ENCODE data around the gene SUPT6H.

SUPT6H gene

DNA sequence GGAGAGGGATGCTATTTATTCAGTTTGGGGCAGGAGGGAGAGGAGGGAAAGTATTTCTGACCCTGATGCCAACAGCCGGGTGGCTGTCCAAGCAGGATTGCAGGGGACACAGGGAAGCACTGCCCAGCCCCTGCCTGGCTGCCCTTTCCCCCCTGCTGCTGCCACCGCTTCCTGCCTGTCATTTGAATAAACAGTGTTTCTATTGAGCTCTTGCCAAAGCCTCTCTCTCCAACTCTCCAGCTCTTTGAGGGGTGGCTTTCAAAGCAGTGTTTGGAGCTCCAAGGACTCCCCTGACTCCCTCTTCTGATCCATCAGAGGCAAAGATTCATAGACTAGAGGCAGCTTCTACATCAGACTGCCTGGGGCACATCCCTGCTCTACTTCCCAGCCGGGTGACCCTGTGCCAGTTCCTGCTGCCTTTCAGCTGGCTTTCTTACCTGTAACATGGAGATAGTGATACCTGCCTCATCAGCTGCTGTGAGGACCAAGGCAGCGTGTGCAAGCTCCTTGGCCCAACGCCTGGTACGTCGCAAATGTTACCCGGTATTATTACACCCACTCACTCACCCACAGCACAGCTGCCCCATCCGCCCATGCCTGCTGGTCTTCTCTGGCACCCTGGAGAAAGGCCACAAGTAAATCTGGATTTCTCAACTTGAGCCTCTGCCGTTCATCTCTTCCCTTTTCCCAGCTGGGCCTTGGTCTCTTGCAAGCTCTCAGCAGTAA, 40.2 kb downstream of the SUPT6H start:
- no peak for DNase-seq (ENCODE audit: low read depth)

DNA sequence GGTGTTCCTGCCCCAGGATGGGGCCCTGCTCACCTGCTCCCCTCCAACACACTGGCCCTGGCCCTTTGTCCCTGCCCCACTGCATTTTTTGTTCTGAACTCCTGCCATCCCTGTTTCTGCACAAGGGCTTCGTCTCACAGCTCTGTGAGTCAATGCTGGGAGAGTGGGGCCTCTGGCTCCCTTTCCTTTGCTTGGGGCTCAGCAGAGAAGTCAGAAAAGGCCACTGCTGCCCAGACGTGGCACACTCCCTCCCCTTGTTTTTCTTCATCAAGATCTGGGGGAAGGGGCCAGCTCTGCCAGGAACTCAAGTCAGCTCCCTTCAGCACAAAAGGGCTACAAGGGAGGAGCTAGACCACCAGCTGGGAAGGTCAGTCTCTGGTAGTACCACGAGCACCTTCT, 40.7 kb downstream of the SUPT6H start:
- no peak for DNase-seq (ENCODE audit: low read depth)

DNA sequence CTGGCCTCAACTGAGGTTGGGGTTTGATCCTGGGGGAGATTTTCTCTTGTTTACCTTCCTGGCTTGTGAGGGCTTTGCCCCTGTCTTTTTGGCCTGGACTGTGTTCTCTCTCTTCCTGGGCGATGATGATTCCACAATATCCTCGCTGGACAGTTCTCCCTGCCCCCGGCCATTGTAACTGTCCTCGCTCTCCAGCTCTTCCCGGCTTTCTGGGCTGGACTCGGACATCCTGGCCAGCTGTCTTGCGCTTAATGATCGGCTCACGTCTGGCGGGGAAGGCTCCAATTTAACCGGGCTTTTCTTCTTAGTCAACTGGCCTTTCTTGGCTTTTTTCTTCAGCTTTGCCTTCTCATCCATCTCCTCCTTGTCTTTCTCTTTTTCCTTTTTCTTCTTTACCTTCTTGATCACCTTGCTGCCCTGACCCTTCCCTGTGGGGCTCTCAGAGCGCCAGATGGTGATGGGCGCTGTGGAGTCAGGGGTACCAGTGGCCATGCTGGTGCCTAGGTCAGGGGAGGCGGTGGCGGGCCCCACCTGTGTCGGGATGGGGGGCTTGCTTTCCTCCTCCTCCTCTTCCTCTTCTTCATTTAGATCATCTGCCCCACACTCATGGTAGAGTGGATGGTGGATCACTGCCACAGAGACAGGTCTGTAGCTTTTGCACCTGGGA, 41.7 kb downstream of the SUPT6H start:
- DNase-seq (ENCODE audit: low read depth), result no peak

DNA sequence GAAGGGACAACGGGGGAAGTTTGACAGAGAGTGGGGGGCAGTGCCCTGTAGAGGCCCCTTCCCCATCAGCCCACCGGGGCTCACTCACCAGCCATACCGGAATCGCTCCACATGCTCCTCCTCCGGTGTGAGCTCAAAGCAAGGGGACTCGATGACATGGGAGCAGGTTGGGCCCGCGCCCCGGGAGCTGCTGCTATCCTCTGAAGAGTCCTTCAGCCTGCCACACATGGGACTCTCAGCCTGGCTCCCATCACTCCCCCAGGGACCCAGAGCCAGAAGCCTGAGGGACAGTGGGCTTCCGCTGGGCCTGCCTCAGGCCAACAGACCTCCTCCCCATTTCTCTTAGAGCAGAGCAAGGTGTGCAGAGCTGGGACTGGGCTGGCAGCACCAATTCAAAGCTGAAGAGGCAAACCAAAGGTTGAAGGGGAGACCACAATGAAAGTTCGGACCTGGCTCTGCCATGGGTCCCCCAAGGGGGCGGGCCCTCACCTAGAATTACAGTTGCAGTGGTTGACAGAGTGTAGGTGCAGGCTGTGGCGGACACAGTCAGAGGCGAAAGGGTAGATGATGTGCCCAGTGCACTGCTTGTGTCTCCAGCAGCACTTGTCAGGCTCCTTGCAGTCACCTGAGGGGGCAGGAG, 42.3 kb downstream of the SUPT6H start:
- no peak for DNase-seq (ENCODE audit: low read depth)

DNA sequence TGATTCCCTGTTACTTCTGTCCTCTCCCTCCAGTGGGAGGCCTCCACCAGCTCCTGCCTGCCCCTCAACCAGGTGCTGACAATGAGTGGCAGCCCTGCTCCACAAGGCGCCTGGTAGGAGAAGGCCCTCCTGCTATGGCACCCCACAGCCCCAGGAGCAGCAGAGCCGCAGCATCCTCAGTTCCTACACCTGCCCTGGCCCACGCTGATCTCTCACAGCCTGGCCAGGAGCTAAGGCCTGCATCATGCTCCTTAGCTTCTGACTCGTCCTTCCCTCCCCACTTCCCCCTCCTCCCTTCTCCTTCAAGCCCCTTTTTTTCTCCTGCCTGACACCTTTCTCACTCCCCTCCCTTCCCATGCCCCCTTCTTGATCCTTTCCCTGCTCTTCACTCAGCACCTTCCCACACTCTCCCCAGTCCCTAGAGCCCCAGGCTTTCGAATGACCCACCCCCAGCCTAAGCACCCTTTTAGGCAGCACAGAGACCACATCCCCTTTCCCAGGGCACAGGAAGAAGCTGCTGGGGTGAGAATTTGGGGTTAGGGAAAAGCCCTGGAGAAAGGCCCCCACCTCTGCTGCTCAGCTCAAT, 43.2 kb downstream of the SUPT6H start:
- no peak for DNase-seq (ENCODE audit: low read depth)

DNA sequence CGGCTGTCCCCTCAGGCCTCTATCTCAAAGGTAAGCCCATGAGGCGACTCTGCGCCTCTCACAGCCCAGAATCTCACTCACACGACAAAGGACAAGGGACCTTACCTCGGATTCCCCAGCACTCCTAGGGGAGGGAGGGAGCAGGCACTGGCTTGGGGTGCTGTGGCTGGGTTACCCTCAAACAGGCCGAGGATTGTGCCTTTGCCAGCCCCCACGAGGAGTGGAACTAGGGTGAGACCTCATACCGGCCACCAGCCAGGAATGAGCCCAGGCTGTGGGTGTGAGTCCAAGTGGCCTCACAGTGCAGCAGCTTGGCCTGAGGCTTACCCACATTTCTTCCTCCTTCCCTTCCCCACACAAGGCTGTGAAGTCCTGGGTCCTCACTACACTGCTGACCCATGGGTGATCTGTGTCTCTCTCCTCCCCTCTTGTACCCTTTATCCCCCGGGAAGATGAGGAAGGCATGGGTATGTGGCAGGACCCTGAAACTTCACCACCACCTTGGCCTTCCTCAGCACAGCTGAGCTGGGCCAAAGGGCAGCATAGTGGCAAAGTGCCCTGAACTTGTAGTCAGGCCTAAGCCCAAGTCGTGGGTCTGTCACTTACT, 43.8 kb downstream of the SUPT6H start:
- no peak for DNase-seq (ENCODE audit: low read depth)

GRCh38 chr17:28706471-28707338, 44.7 kb downstream of the SUPT6H start:
- DNase-seq (ENCODE audit: low read depth), result no peak

- no peak for DNase-seq (ENCODE audit: low read depth)
Observed at GRCh38 chr17:28707339-28707720, 45.3 kb downstream of the SUPT6H start.

DNA sequence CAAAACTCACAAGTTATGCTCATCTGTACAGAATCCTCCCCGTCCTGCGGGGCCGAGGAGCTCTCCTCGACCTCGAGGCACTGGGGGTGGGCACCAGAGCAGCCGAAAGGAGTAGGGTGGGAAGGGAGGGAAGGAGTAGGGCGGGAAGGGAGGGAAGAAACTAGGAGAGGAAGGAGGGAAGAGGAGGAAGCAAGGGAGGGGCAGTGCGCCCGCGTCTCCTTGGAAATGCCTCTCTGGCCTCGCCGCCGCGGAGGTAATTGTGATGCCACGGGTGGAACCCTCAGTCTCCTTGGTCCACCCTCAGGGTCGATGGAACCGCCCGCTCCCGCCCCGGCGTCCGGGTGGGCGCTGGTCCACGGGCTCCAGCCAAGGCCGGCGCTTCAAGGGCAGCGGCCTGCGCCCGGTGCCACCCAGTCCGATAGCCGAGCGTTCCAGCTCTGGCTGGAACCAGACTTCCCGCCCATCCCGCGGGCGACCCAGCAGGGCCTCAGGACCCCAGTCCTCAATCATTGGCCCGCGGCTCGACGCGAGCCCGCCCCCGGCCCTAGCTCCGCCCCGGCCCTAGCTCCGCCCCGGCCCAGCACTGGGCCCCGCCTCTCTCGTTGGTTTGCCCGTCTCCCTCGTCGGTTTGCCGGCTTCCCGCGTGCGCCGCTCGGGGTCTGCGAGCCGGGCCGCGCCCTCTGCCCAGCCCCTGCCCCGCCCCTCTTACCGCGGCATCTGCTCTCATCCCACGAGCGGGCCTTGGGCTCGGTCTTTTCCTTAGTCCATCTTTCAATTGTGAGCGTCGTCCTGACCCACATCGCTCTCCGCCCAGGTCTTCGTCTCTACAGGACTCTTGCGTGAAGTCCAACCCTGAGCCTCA, 49.1 kb downstream of the SUPT6H start:
- DNase-seq (ENCODE audit: low read depth), result peak; percentile 83

GRCh38 chr17:28711723-28712031, 49.7 kb downstream of the SUPT6H start, which contains the start of gene PROCA1:
Gene PROCA1 (minus strand): TSS chr17:28711888. CDS start chr17:28711660, 228 bp downstream.
- no peak for DNase-seq (ENCODE audit: low read depth)

DNA sequence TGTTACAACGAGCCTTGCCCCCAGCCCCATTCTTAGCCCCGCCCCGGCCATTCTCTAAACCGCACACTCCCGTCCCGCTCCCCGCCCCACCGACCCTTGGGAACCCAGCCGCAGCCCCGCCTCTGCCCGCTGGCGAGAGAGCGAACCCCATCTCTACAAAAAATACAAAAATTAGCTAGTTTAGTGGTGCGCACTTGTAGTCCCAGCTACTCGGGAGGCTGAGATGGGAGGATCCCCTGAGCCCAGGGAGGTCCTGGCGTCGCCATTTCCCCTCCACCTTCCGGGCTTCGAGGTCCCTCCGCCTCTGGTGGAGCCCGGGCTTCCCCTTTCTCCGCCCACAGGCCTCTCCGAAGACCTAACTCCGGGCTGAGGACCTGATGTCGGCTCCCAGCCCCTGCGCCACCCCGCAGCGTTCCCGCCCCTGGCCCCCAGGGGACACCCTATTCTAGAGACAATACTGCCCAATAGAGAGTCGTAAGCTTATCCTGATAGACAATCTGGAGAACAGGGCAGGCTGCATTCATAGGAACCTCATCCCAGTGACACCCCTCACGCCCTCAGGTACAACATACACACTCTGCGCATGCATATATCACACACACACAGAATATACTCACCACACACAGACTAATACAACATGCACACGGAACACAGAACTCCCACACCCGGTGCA, 50.2 kb downstream of the SUPT6H start:
- no peak for DNase-seq (ENCODE audit: low read depth)

- no peak for DNase-seq (ENCODE audit: low read depth)
Observed at GRCh38 chr17:28712705-28713415, 50.9 kb downstream of the SUPT6H start.

DNA sequence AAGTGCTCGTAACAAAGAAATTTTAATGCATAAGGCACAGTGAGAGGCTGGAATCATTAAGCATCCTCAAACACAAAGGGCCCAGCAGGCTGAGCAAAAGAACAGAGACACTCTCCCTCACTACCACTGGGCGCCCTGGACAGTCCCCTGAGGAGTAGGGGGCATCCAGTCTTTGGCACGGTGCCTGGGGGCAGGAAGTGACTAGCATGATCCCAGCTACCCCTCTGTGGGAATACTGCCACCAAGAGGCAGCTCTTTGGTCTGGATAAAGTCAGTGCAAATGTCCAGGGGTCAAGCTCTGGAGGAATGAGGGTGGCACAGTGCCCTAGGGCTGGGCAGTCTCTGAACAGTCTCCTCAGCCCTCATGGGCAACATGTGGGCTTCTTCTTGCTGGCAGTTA, 52.3 kb downstream of the SUPT6H start:
- no peak for DNase-seq (ENCODE audit: low read depth)

DNA sequence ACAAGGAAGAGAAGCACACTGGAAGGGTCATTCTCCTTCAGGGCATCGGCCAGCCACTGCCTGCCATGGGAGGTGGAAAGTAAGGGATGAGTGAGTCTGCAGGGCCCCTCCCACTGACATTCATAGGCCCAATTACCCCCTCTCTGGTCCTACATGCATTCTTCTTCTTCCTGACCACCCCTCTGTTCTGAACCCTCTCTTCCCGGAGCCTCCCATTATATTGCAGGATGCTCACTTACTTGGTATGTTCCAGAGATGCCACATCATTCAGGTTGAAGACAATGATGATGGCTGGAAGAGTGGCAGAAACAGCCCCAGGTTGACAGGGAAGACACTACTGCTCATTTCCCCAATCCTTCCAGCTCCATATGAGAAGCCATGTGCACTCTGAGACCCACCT, 53.2 kb downstream of the SUPT6H start:
- no peak for DNase-seq (ENCODE audit: low read depth)

GRCh38 chr17:28716740-28717577, 55.0 kb downstream of the SUPT6H start:
- no peak for DNase-seq (ENCODE audit: low read depth)

- DNase-seq (ENCODE audit: low read depth), result no peak
Observed at GRCh38 chr17:28717578-28718332, 55.8 kb downstream of the SUPT6H start, which contains the start of gene RAB34. Gene RAB34 (minus strand): TSS chr17:28717868. CDS start chr17:28717266, 602 bp downstream.

GRCh38 chr17:28718333-28719020, 56.5 kb downstream of the SUPT6H start:
- no peak for DNase-seq (ENCODE audit: low read depth)

All from stimulated activated CD8-positive, alpha-beta memory T cell treated with anti-CD3 and anti-CD28 coated beads, Interleukin-12 subunit alpha, Interleukin-12 subunit beta, amount 100 ng/mL, for 1 hour (primary cell).